Kidney glomerular epithelial cell (primary cell): ENCODE results near the gene COL18A1.
"Not testable (repeated sequence)": the region's sequence is repeated elsewhere in the genome, so short reads cannot be mapped to it uniquely, and the experiment has no call there.

ENCODE experiments used
- DNase-seq: peaks from one replicate; lab custom pipeline; 2025; lab: John Stamatoyannopoulos, UW

COL18A1 gene

DNA sequence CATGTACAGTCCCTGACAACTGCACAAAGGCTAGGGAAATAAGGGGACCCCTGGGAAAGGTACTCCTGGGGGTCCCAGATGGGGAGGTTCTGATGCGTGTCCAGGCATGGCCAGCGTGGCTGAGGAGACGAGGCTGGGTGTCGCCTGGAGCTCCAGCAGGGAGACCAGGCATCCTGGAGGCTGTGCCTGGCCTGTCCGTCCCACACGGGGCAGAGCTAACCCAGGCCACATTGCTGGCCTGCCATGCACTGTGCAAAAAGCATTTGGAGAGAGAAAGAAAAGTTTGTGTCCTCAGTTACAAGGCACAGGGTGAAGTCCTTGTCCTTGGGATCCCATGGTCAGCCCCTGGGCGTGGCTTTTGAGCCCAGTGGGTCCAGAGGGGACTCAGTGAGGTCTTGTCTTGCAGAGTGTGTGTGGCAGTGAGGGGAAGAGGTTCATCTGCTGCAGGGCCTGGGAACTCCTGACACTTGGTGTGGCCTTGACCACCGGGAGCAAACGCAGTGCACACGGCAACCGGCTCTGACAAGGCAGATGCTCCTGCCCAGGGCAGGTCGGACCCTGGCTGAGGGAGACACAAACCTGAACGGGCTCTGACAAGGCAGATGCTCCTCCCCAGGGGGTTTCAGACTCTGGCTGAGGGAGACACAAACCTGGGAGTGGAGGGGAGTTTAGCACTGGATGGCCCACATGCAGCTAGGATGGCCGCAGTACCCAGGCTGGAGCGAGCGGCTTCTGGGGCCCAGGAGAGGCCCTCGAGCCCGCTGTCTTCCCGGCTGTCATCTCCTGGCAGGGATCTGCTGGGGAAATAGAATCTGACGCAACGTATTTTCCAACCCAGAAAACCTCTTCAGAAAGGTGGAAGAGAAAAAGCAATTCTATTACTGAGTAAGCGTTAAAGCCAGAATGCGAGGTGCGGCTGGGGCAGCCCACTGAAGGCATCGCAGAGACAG is 37.3 kb upstream of the COL18A1 start:
- no peak for DNase-seq

- not testable (repeated sequence) for DNase-seq
These were observed 35.9 kb upstream of the COL18A1 start for GRCh38 chr21:45369018-45369417.

DNA sequence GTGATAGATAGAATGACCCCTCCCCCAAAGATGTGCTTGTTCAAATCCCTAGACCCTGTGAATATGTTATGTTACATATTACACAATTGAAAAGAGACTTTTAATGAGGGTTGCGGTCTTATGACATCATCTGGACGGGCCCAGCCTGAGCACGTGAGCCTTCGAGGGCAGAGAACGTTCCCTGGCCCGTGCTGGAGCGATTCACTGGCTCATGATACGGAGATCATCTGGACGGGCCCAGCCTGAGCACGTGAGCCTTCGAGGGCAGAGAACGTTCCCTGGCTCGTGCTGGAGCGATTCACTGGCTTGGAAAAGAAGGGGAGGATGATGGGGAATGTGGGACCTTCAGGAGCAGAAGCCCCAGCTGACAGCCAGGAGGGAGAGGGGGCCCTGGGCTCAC is 34.4 kb upstream of the COL18A1 start:
- DNase-seq, result no peak

GRCh38 chr21:45371081-45371480 is 33.9 kb upstream of the COL18A1 start:
- DNase-seq, result no peak

GRCh38 chr21:45371655-45372054 is 33.3 kb upstream of the COL18A1 start:
- DNase-seq, result no peak

GRCh38 chr21:45372732-45373355 is 32.1 kb upstream of the COL18A1 start:
- peak; percentile 81 for DNase-seq

DNA sequence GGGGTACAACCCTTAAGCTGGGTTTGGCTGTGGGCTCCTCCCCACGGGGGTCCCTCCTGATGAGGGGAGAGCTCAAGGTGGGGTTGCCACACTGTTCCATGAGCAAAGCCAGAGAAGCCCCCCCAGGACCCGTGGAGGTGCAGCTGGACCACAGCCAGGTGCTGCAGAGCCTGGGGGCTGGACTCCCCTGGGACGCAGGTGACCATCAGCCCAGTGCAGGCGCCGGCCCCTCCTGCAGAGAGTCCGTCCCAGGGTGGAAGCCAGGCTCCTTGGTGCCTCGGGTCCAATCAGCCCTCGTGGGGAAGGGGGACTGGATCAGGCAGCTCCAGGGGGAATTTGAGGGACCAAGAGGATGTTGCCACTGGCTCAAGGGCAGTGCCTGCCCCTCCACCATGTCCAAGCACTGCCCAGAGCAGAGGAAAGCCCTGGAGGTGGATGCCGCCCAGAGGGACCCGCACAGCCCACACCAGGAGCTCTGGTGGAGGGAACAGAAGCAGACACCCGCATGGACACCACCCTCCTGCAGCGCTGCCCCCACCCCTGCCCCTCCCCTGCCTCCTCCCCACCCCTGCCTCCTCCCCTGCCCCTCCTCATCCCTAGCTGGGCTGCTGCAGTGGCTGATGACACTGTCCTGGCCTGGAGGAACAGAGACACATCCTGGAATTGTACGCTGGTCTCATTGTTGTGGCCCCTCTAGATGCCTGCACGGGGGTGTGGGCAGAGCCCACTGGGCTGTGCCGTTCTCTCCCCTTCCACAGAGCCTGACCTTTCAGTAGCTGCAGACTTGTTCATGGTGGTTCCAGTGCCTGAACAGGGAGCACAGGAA is 30.8 kb upstream of the COL18A1 start:
- DNase-seq, result no peak

DNA sequence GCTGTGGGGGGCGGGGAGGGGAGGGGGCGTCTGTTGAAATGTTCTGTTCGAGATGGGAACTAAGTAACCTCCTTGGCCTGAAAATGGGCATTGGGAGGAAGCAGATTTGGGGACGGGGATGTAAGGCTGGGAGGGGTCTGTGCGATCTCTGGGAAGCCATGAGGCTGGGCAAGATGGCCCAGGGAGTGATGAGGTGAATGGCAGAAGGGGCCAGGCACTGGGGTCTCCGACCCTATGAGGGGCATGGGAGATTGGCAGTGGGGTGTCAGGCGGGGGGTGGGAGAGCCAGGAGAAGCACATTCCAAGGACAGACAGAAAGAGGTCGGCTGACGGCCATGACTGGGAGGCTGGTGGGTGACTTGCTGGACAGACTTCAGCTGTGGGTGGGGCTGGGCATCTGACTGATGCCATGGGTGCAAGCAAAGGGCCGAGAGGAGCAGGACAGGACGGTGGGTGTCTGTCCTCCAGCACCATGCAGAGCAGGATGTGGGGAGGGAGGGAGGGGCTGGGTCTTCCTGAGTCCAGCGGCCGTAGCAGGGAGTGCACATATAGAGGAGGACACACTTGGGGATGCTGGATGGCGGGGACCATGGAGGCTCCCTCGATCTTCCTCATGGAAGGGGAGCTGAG is 30.0 kb upstream of the COL18A1 start:
- no peak for DNase-seq

GRCh38 chr21:45376459-45377324 is 28.3 kb upstream of the COL18A1 start:
- no peak for DNase-seq

- DNase-seq, result no peak
These were observed 27.6 kb upstream of the COL18A1 start for GRCh38 chr21:45377325-45377709.

DNA sequence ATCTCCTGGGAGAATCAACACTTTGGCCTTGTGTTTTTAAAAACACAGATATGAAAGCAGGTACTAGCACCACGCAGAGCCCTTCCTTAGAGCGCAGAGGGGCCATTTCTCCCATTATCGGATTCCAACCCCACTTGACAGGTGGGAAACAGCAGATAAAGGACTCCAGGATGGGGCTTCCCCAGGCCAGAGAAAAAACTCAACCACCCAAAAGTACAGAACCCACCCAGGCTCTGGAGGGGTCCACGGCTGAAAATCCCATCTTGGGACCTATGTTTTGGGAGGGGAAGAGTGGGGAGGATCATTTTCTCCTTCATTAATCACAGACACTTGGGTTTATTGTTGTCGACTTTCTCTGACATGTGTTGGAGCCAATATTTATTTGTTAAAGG is 27.1 kb upstream of the COL18A1 start:
- DNase-seq, result no peak

GRCh38 chr21:45378258-45378966 is 26.6 kb upstream of the COL18A1 start:
- peak; percentile 74 for DNase-seq

- DNase-seq, result no peak
These were observed 25.6 kb upstream of the COL18A1 start for GRCh38 chr21:45379171-45379900.

- DNase-seq, result no peak
These were observed 25.0 kb upstream of the COL18A1 start for GRCh38 chr21:45379901-45380330.

GRCh38 chr21:45380566-45380965 is 24.4 kb upstream of the COL18A1 start:
- DNase-seq, result no peak

- no peak for DNase-seq
These were observed 23.8 kb upstream of the COL18A1 start for GRCh38 chr21:45381036-45381787.

- DNase-seq, result no peak
These were observed 22.9 kb upstream of the COL18A1 start for GRCh38 chr21:45381865-45382696.

DNA sequence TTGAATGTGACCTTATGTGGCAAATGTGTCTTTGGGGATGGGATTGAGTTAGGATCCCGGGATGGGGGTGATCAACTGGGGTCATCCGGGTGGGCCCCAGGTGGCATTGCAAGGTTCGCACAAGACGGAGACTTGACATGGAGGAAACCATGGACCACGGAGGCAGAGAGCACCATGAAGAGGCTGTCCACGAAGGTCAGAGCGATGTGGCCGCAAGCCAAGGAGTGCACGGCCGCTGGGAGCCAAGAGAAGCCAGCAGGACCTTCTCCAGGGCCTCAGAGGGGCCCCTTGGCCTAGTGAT is 22.3 kb upstream of the COL18A1 start:
- no peak for DNase-seq
